OCI-LY7 (cell line): ENCODE measurements around the gene LTA4H.

Experiments
- EZH2phosphoT487 ChIP-seq: fragments of 200-600 bp; sonication (generic); IDR thresholded peaks from 2 replicates; pipeline ENCODE4 v1.6.1; 2018; ENCODE audit warnings: low read depth, borderline replicate concordance, mild to moderate bottlenecking, mixed run types, antibody characterized with exemption, low read length, moderate library complexity, mixed read lengths
- TF ChIP-seq, protein P1 (sequence below): fragments of 200-600 bp; sonication (generic); conservative IDR thresholded peaks from 2 replicates; pipeline ENCODE4 v1.5.1; 2014; ENCODE audit warnings: mild to moderate bottlenecking, antibody characterized with exemption, low read length, moderate library complexity, mixed read lengths

DNA sequence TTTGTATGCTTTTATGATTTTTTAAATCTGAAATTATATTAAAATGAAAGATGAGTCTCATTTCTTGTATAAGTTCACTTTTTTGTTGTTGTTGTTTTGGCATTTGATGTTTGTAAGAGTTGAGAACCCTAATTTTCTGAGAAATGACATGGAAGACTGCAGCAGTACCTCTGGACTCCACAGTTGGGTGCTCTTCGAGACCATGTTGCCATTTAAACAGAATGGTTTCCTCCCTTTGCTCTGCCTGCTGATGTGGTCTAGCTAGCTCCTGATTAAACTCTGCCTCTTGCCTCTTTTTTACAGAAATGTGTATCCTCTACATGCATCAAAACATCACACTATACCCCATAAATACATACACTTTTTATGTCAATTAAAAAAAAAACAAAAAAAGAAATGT, 5.8 kb upstream of the LTA4H start:
- TF ChIP-seq, protein P1, sequence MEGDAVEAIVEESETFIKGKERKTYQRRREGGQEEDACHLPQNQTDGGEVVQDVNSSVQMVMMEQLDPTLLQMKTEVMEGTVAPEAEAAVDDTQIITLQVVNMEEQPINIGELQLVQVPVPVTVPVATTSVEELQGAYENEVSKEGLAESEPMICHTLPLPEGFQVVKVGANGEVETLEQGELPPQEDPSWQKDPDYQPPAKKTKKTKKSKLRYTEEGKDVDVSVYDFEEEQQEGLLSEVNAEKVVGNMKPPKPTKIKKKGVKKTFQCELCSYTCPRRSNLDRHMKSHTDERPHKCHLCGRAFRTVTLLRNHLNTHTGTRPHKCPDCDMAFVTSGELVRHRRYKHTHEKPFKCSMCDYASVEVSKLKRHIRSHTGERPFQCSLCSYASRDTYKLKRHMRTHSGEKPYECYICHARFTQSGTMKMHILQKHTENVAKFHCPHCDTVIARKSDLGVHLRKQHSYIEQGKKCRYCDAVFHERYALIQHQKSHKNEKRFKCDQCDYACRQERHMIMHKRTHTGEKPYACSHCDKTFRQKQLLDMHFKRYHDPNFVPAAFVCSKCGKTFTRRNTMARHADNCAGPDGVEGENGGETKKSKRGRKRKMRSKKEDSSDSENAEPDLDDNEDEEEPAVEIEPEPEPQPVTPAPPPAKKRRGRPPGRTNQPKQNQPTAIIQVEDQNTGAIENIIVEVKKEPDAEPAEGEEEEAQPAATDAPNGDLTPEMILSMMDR, result no peak
- TF ChIP-seq EZH2phosphoT487, result no peak
